ENCODE data around the gene KCNJ14.
A peak's percentile ranks its signal among the peaks of the same experiment; 100 is the strongest.

Gene KCNJ14

GRCh38 chr19:48477698-48478338 lies 22.4 kb downstream of the KCNJ14 start:
- Histone ChIP-seq H3K4me3 (ENCODE audit: low read depth in 1 of 2, low read length in 1 of 2) (no peak overlapping the region), H3K27ac (no peak overlapping the region), H3K9me3 (no peaks in the 10 kb centered on the region), H3K36me3 (peaks cover 72% of the 10 kb centered on the region), H3K4me1 (ENCODE audit: control insufficient read depth in 1 of 2, insufficient read depth in 1 of 2, low read depth in 1 of 2, low read length in 1 of 2) (peaks cover 10 to 15% of the 10 kb centered on the region in 2 experiments), H3K27me3 (peaks cover 28% of the 10 kb centered on the region)
- TF ChIP-seq CTCF (IDR thresholded peaks at IDR 0.05) = no peak

- H3K4me3 ChIP-seq (ENCODE audit: low read depth in 1 of 2, low read length in 1 of 2) = no peak overlapping the region
- no peak overlapping the region for H3K27ac ChIP-seq
- H3K9me3 ChIP-seq = no peaks in the 10 kb centered on the region
- H3K36me3 ChIP-seq = peaks cover 64% of the 10 kb centered on the region
- H3K27me3 ChIP-seq = peaks cover 28% of the 10 kb centered on the region
- H3K4me1 ChIP-seq (ENCODE audit: control insufficient read depth in 1 of 2, insufficient read depth in 1 of 2, low read depth in 1 of 2, low read length in 1 of 2) = peaks cover 10 to 15% of the 10 kb centered on the region in 2 experiments
- no peak for TF ChIP-seq CTCF (IDR thresholded peaks at IDR 0.05)
Measured at GRCh38 chr19:48478339-48479256, 23.2 kb downstream of the KCNJ14 start.

- no peaks in the 10 kb centered on the region for H3K9me3 ChIP-seq
- H3K27me3 ChIP-seq = peaks cover 28% of the 10 kb centered on the region
- H3K27ac ChIP-seq = no peak overlapping the region
- H3K36me3 ChIP-seq = peaks cover 54% of the 10 kb centered on the region
- H3K4me1 ChIP-seq (ENCODE audit: control insufficient read depth in 1 of 2, insufficient read depth in 1 of 2, low read depth in 1 of 2, low read length in 1 of 2) = peaks cover 10 to 15% of the 10 kb centered on the region in 2 experiments
- H3K4me3 ChIP-seq (ENCODE audit: low read depth in 1 of 2, low read length in 1 of 2) = no peak overlapping the region
- TF ChIP-seq CTCF (IDR thresholded peaks at IDR 0.05) = no peak
Measured at GRCh38 chr19:48479686-48480085, 24.3 kb downstream of the KCNJ14 start.

GRCh38 chr19:48480183-48480557 lies 24.8 kb downstream of the KCNJ14 start:
- no peak overlapping the region for H3K27ac ChIP-seq
- H3K4me1 ChIP-seq (ENCODE audit: control insufficient read depth in 1 of 2, insufficient read depth in 1 of 2, low read depth in 1 of 2, low read length in 1 of 2) = peaks cover 10 to 15% of the 10 kb centered on the region in 2 experiments
- peak overlapping the region in 1 of 2 experiments; percentile 48 for H3K4me3 ChIP-seq (ENCODE audit: low read depth in 1 of 2, low read length in 1 of 2)
- no peaks in the 10 kb centered on the region for H3K9me3 ChIP-seq
- TF ChIP-seq CTCF (IDR thresholded peaks at IDR 0.05) = no peak
- peaks cover 49% of the 10 kb centered on the region for H3K36me3 ChIP-seq
- H3K27me3 ChIP-seq = peaks cover 28% of the 10 kb centered on the region

- Histone ChIP-seq H3K9me3 (no peaks in the 10 kb centered on the region), H3K36me3 (peaks cover 42% of the 10 kb centered on the region), H3K4me1 (ENCODE audit: control insufficient read depth in 1 of 2, insufficient read depth in 1 of 2, low read depth in 1 of 2, low read length in 1 of 2) (peaks cover 10 to 15% of the 10 kb centered on the region in 2 experiments), H3K4me3 (ENCODE audit: low read depth in 1 of 2, low read length in 1 of 2) (peak overlapping the region in 1 of 2 experiments; percentile 48), H3K27me3 (peaks cover 28% of the 10 kb centered on the region), H3K27ac (no peak overlapping the region)
- TF ChIP-seq CTCF (IDR thresholded peaks at IDR 0.05) = no peak
Measured at GRCh38 chr19:48480558-48481500, 25.5 kb downstream of the KCNJ14 start.

Measured in neutrophil (primary cell).